Measurements from ENCODE around the gene FTH1. TPM values are rescaled to one million over a fixed set of nuclear protein-coding genes. Genes with fewer than 3 reads are reported as not detected.
A peak's percentile ranks its signal among the peaks of the same experiment; 100 is the strongest.

Gene FTH1
- total and polyA plus RNA-seq, 3 donors from 2014 or later: 1,162 to 2,237 (median 1,419) TPM

- peak; percentile 95 for DNase-seq
- TF ChIP-seq CTCF (IDR thresholded peaks at IDR 0.05) (no peak), POLR2A (IDR thresholded peaks at IDR 0.05) (no peak)
- intact Hi-C loops (cut with DNase I; ENCODE audit: low total_unique reads): loop anchor here (10.0 kb wide), 1 partner anchor 155 kb away; the partner anchor contains the start of genes FEN1 and TMEM258
- WGBS, 2 donors: 32 to 43% methylated on average over 9 of the region's 9 CpGs
- H3K27me3 ChIP-seq: no peaks in the 10 kb centered on the region
- no peaks in the 10 kb centered on the region for H3K36me3 ChIP-seq (ENCODE audit: low read depth, missing control alignments)
- H3K4me3 ChIP-seq: no peak overlapping the region
- H3K9me3 ChIP-seq: no peaks in the 10 kb centered on the region
- peaks cover 38% of the 10 kb centered on the region for H3K4me1 ChIP-seq
- peak overlapping the region; percentile 55 to 74 for H3K27ac ChIP-seq
Observed at GRCh38 chr11:61949169-61950034, 18.0 kb downstream of the FTH1 start.

- peak overlapping the region; percentile 55 to 74 for H3K27ac ChIP-seq
- peak; percentile 61 for DNase-seq
- no peak for TF ChIP-seq CTCF (IDR thresholded peaks at IDR 0.05)
- 48 to 62% methylated on average over 7 of the region's 7 CpGs for WGBS, 2 donors
- H3K27me3 ChIP-seq: no peaks in the 10 kb centered on the region
- intact Hi-C loops (cut with DNase I; ENCODE audit: low total_unique reads): no loop called here
- no peaks in the 10 kb centered on the region for H3K9me3 ChIP-seq
- peaks cover 36% of the 10 kb centered on the region for H3K4me1 ChIP-seq
- H3K36me3 ChIP-seq (ENCODE audit: low read depth, missing control alignments): no peaks in the 10 kb centered on the region
- H3K4me3 ChIP-seq: no peak overlapping the region
Observed at GRCh38 chr11:61948505-61948904, 18.9 kb downstream of the FTH1 start.

GRCh38 chr11:61947486-61948210 is 19.8 kb downstream of the FTH1 start:
- Histone ChIP-seq H3K27me3 (no peaks in the 10 kb centered on the region), H3K4me1 (peaks cover 36% of the 10 kb centered on the region), H3K4me3 (no peak overlapping the region), H3K27ac (peak overlapping the region in 1 of 2 donors; percentile 74), H3K36me3 (ENCODE audit: low read depth, missing control alignments) (no peaks in the 10 kb centered on the region), H3K9me3 (no peaks in the 10 kb centered on the region)
- DNase-seq: peak; percentile 96
- no peak for TF ChIP-seq POLR2A (IDR thresholded peaks at IDR 0.05)
- TF ChIP-seq CTCF (IDR thresholded peaks at IDR 0.05): peak; percentile 84 to 96 (median 95)
- intact Hi-C loops (cut with DNase I; ENCODE audit: low total_unique reads): loop anchor here (2.0 kb wide), 1 partner anchor 49 kb away; no protein-coding TSS in a partner anchor
- 28% methylated on average over 4 to 8 of the region's 8 CpGs for WGBS, 2 donors

GRCh38 chr11:61946894-61947293 is 20.5 kb downstream of the FTH1 start:
- no peak for DNase-seq
- peaks cover 36% of the 10 kb centered on the region for H3K4me1 ChIP-seq
- intact Hi-C loops (cut with DNase I; ENCODE audit: low total_unique reads): loop anchor here (2.0 kb wide), 1 partner anchor 48 kb away; no protein-coding TSS in a partner anchor
- H3K36me3 ChIP-seq (ENCODE audit: low read depth, missing control alignments): no peaks in the 10 kb centered on the region
- no peaks in the 10 kb centered on the region for H3K9me3 ChIP-seq
- TF ChIP-seq POLR2A (IDR thresholded peaks at IDR 0.05) (no peak), CTCF (IDR thresholded peaks at IDR 0.05) (no peak)
- 73 to 80% methylated on average over 5 of the region's 5 CpGs for WGBS, 2 donors
- H3K4me3 ChIP-seq: no peak overlapping the region
- no peaks in the 10 kb centered on the region for H3K27me3 ChIP-seq
- peak overlapping the region in 1 of 2 donors; percentile 37 for H3K27ac ChIP-seq
